SK-N-SH (cell line): ENCODE measurements around the gene KIRREL1. TPM values are rescaled to one million over a fixed set of nuclear protein-coding genes. Genes with fewer than 3 reads are reported as not detected.

Experiments
- CTCF ChIA-PET: fragments of 300-600, 350-600 bp; formaldehyde crosslinking; extraction: SDS; loops from one replicate; lab custom pipeline; 2021; lab: Yijun Ruan, JAX
- POLR2A ChIA-PET: fragments of 350-600 bp; sonication (Branson Sonifier 250); formaldehyde crosslinking; extraction: SDS; loops from one replicate; lab custom pipeline; 2020; ENCODE audit warnings: antibody characterized with exemption, inconsistent platforms; lab: Yijun Ruan, JAX
- DNase-seq: peaks from one replicate; pipeline ENCODE4 v3.0.0; 2012
- H2AFZ ChIP-seq: fragments of 200-600 bp; sonication (generic); 2 replicates; pipeline ENCODE4 v1.8.1; 2016; ENCODE audit warnings: antibody characterized with exemption, mild to moderate bottlenecking, low read depth
- H3F3A ChIP-seq: fragments of 200-600 bp; sonication (generic); replicated peaks from 2 replicates; pipeline ENCODE3; 2016; ENCODE audit warnings: antibody characterized with exemption, mild to moderate bottlenecking; ENCODE audit not compliant: insufficient read depth
- H3K27ac ChIP-seq, 2 experiments: fragments of 200-500 bp in 1 of 2; fragments of 200-600 bp in 1 of 2; sonication (Bioruptor generic) in 1 of 2; sonication (generic), shearing (Covaris generic) in 1 of 2; 2 replicates each; pipeline versions ENCODE4 v1.5.1 to v1.6.1; 2014 to 2016; ENCODE audit warnings: low read depth in 2 of 2, inconsistent platforms in 1 of 2, low read length in 1 of 2, mild to moderate bottlenecking in 1 of 2, mixed read lengths in 1 of 2
- H3K27me3 ChIP-seq: fragments of 200-600 bp; sonication (generic), shearing (Covaris generic); 2 replicates; pipeline ENCODE4 v1.6.1; 2016; ENCODE audit warnings: mixed run types; ENCODE audit not compliant: insufficient read depth
- H3K36me3 ChIP-seq, 2 experiments: fragments of 200-500 bp in 1 of 2; fragments of 200-600 bp in 1 of 2; sonication (Bioruptor generic) in 1 of 2; sonication (generic) in 1 of 2; replicated peaks in 1 of 2; 2 replicates each; pipeline versions ENCODE3 to v1.5.1; 2014 to 2016; ENCODE audit warnings: low read length in 1 of 2, mild to moderate bottlenecking in 1 of 2; ENCODE audit not compliant: insufficient read depth in 2 of 2, control insufficient read depth in 1 of 2
- H3K4me1 ChIP-seq, 2 experiments: fragments of 200-500 bp in 1 of 2; fragments of 200-600 bp in 1 of 2; sonication (Bioruptor generic) in 1 of 2; sonication (generic), shearing (Covaris generic) in 1 of 2; 2 replicates each; pipeline versions ENCODE4 v1.5.1 to v1.6.1; 2014 to 2016; ENCODE audit warnings: low read depth in 1 of 2, low read length in 1 of 2, mixed run types in 1 of 2; ENCODE audit not compliant: insufficient read depth in 2 of 2, control insufficient read depth in 1 of 2
- H3K4me2 ChIP-seq: fragments of 200-600 bp; sonication (generic), shearing (Covaris generic); 2 replicates; pipeline ENCODE4 v1.6.1; 2017; ENCODE audit warnings: mixed run types
- H3K4me3 ChIP-seq, 2 experiments: fragments of 200-500 bp in 1 of 2; fragments of 200-600 bp in 1 of 2; sonication (Bioruptor generic) in 1 of 2; sonication (generic), shearing (Covaris generic) in 1 of 2; 2 replicates each; pipeline versions ENCODE4 v1.5.1 to v1.8.1; 2014 to 2016; ENCODE audit warnings: low read depth in 2 of 2, inconsistent platforms in 1 of 2, low read length in 1 of 2, mild to moderate bottlenecking in 1 of 2, mixed read lengths in 1 of 2, moderate library complexity in 1 of 2
- H3K79me2 ChIP-seq: fragments of 200-600 bp; sonication (generic); 2 replicates; pipeline ENCODE4 v1.8.1; 2017; ENCODE audit warnings: mild to moderate bottlenecking; ENCODE audit not compliant: insufficient read depth
- H3K9ac ChIP-seq: fragments of 200-600 bp; sonication (generic); 2 replicates; pipeline ENCODE4 v1.6.1; 2017; ENCODE audit warnings: mixed run types
- H3K9me2 ChIP-seq: fragments of 200-600 bp; sonication (generic); 2 replicates; pipeline ENCODE4 v1.6.1; 2017; ENCODE audit warnings: mixed run types
- H3K9me3 ChIP-seq: fragments of 200-600 bp; sonication (generic); 2 replicates; pipeline ENCODE4 v1.6.1; 2017; ENCODE audit warnings: mixed run types, mild to moderate bottlenecking, moderate library complexity
- H4K20me1 ChIP-seq: fragments of 200-600 bp; sonication (generic); 2 replicates; pipeline ENCODE4 v1.6.1; 2017; ENCODE audit warnings: mild to moderate bottlenecking, mixed run types; ENCODE audit not compliant: insufficient read depth
- CTCF ChIP-seq: fragments of 200-600 bp; sonication (generic); IDR thresholded peaks from 2 replicates; pipeline ENCODE4 v1.6.1; 2017; ENCODE audit warnings: antibody characterized with exemption, mild to moderate bottlenecking, moderate library complexity
- EZH2phosphoT487 ChIP-seq: fragments of 200-600 bp; sonication (generic); IDR thresholded peaks from 2 replicates; pipeline ENCODE4 v1.6.1; 2017; ENCODE audit warnings: low read depth, mixed run types, mild to moderate bottlenecking, antibody characterized with exemption, moderate library complexity, borderline replicate concordance
- FOXM1 ChIP-seq: IDR thresholded peaks from 2 replicates; pipeline ENCODE4 v1.4.0; 2012; ENCODE audit warnings: low read depth, mild to moderate bottlenecking
- NFIC ChIP-seq: IDR thresholded peaks from 2 replicates; pipeline ENCODE4 v1.4.0; 2012; ENCODE audit warnings: borderline replicate concordance
- NRF1 ChIP-seq: IDR thresholded peaks from 2 replicates; pipeline ENCODE4 v1.6.1; 2012; ENCODE audit warnings: low read depth, mild to moderate bottlenecking, low read length
- PBX3 ChIP-seq: IDR thresholded peaks from 2 replicates; pipeline ENCODE4; 2012
- RCOR1 ChIP-seq: fragments of 150-350 bp; IDR thresholded peaks from 2 replicates; pipeline ENCODE4 v1.6.1; 2017; ENCODE audit warnings: antibody characterized with exemption, low read length
- RFX5 ChIP-seq: IDR thresholded peaks from 2 replicates; pipeline ENCODE4 v1.6.1; 2012; ENCODE audit warnings: mild to moderate bottlenecking, improper control_type of control experiment, low read length
- SIN3A ChIP-seq: IDR thresholded peaks from 2 replicates; pipeline ENCODE4 v1.6.1; 2012; ENCODE audit warnings: low read depth, mild to moderate bottlenecking, low read length, moderate library complexity, borderline replicate concordance
- SMC3 ChIP-seq: IDR thresholded peaks from 2 replicates; pipeline ENCODE4 v1.6.1; 2012; ENCODE audit warnings: low read depth, low read length, improper control_type of control experiment
- TCF12 ChIP-seq: IDR thresholded peaks from 2 replicates; pipeline ENCODE4 v1.4.0; 2012
- ZBTB33 ChIP-seq: IDR thresholded peaks from 2 replicates; pipeline ENCODE4 v1.4.0; 2012; ENCODE audit warnings: low read depth, borderline replicate concordance
- WGBS: methylation state at CpG from one replicate; pipeline ENCODE4 v1.1.6; 2017; ENCODE audit warnings: low lambda C conversion rate; 5-methylcytosine and 5-hydroxymethylcytosine counted together
- polyA plus RNA-seq, 3 experiments: library from polyadenylated mRNA; depleted of rRNA; stranded (reverse); fragments of >200 nt; gene quantifications; 2 replicates each; pipeline ENCODE4 v1.2.3, GENCODE V29; 2012
- TF ChIP-seq, protein P1 (sequence below): IDR thresholded peaks from 2 replicates; pipeline ENCODE4 v1.4.0; 2012; ENCODE audit warnings: low read depth
- TF ChIP-seq, protein P2 (sequence below): IDR thresholded peaks from 2 replicates; pipeline ENCODE4 v1.6.1; 2012; ENCODE audit warnings: mild to moderate bottlenecking, low read depth, low read length, moderate library complexity

Gene KIRREL1
- polyA plus RNA-seq, 1 of the 3 experiments (the other 2 are of a cell fraction) = 47.8 TPM

DNA sequence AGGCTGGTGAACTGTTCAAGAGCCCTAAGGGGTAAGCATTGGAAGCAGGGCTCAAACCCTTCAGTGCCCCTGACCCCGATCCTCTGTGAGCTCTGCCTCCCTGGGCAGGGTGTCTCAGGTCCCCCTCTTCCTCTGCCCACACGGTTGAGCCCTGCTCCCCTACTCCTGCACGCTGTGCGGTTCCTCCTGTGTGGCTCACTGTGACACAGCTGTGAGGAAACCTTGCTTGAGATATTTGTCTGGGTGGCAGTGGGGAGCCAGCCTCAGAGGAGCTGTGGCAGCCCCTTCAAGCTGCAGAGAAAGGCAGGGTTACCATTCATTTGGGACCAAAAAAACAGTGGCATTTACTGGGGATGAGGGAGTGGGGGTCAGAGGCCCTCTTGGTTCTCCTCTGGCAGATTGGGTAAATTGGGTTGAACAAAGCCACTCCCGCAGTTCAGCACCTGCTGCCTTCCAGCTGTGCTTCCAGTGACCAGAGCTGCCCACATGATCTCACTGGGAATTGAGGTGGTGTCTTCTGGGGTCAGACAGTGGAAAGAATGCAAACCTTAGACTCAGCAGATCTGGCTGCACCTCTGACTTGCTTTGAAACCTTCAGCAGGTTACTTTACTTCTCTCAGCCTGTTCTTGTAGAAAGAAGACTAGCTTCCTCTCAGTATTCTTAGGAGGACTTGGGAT is 126.7 kb downstream of the KIRREL1 start:
- Histone ChIP-seq H3K4me2 (no peak overlapping the region), H4K20me1 (no peaks in the 10 kb centered on the region), H3K9me2 (no peaks in the 10 kb centered on the region), H3K9ac (no peak overlapping the region), H3K27ac (no peak overlapping the region), H3K36me3 (no peaks in the 10 kb centered on the region), H3K27me3 (no peaks in the 10 kb centered on the region; the same call in 1 of the 2 replicates), H2AFZ (no peak overlapping the region), H3K9me3 (no peaks in the 10 kb centered on the region), H3K79me2 (no peaks in the 10 kb centered on the region), H3K4me1 (peaks cover 0 to 37% of the 10 kb centered on the region in 2 experiments; a peak in 1 of 4 replicates), H3K4me3 (no peak overlapping the region), H3F3A (no peaks in the 10 kb centered on the region)
- 25% methylated on average over 5 of the region's 5 CpGs for WGBS
- no peak for DNase-seq
- TF ChIP-seq RFX5 (no peak), EZH2phosphoT487 (no peak), ZBTB33 (no peak), FOXM1 (no peak), CTCF (no peak), RCOR1 (no peak)
- ChIA-PET CTCF (interaction anchor here (1.0 to 2.4 kb wide), 6 partner anchors 13 to 540 kb away, joined by 4 to 8 read pairs (median 5); no protein-coding TSS in a partner anchor), POLR2A (interaction anchor here (0.6 kb wide), 1 partner anchor 536 kb away, joined by 3 read pairs; no protein-coding TSS in a partner anchor)

- Histone ChIP-seq H3K4me1 (peaks cover 0 to 37% of the 10 kb centered on the region in 2 experiments; a peak in 1 of 4 replicates), H3K79me2 (no peaks in the 10 kb centered on the region), H3K4me3 (no peak overlapping the region), H3K9me3 (no peaks in the 10 kb centered on the region), H3K4me2 (no peak overlapping the region), H3K36me3 (no peaks in the 10 kb centered on the region), H3K27ac (no peak overlapping the region), H3F3A (no peaks in the 10 kb centered on the region), H2AFZ (no peak overlapping the region), H3K27me3 (peaks cover 9% of the 10 kb centered on the region; the same call in 1 of the 2 replicates), H3K9ac (no peak overlapping the region), H3K9me2 (no peaks in the 10 kb centered on the region), H4K20me1 (no peaks in the 10 kb centered on the region)
- ChIA-PET CTCF (interaction anchor here (0.6 to 2.4 kb wide), 8 partner anchors 8 to 158 kb away, joined by 3 to 15 read pairs (median 5); no protein-coding TSS in a partner anchor), POLR2A (no interaction called here)
- WGBS = 8% methylated on average over 5 of the region's 5 CpGs
- DNase-seq = peak; percentile 26
- TF ChIP-seq NFIC = no peak
- no peak for TF ChIP-seq FOXM1
- peak; percentile 70 for TF ChIP-seq SMC3
- peak; percentile 13; the same call in 1 of the 2 replicates for TF ChIP-seq TCF12
- TF ChIP-seq NRF1 = no peak
- TF ChIP-seq, protein P1, sequence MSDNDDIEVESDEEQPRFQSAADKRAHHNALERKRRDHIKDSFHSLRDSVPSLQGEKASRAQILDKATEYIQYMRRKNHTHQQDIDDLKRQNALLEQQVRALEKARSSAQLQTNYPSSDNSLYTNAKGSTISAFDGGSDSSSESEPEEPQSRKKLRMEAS = no peak
- TF ChIP-seq, protein P2, sequence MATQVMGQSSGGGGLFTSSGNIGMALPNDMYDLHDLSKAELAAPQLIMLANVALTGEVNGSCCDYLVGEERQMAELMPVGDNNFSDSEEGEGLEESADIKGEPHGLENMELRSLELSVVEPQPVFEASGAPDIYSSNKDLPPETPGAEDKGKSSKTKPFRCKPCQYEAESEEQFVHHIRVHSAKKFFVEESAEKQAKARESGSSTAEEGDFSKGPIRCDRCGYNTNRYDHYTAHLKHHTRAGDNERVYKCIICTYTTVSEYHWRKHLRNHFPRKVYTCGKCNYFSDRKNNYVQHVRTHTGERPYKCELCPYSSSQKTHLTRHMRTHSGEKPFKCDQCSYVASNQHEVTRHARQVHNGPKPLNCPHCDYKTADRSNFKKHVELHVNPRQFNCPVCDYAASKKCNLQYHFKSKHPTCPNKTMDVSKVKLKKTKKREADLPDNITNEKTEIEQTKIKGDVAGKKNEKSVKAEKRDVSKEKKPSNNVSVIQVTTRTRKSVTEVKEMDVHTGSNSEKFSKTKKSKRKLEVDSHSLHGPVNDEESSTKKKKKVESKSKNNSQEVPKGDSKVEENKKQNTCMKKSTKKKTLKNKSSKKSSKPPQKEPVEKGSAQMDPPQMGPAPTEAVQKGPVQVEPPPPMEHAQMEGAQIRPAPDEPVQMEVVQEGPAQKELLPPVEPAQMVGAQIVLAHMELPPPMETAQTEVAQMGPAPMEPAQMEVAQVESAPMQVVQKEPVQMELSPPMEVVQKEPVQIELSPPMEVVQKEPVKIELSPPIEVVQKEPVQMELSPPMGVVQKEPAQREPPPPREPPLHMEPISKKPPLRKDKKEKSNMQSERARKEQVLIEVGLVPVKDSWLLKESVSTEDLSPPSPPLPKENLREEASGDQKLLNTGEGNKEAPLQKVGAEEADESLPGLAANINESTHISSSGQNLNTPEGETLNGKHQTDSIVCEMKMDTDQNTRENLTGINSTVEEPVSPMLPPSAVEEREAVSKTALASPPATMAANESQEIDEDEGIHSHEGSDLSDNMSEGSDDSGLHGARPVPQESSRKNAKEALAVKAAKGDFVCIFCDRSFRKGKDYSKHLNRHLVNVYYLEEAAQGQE = no peak
- TF ChIP-seq SIN3A = no peak
- TF ChIP-seq PBX3 = no peak
Observed at GRCh38 chr1:158121604-158122254, 128.3 kb downstream of the KIRREL1 start.
